ENCODE data around the gene NPFF. TPM values are rescaled to one million over a fixed set of nuclear protein-coding genes. Genes with fewer than 3 reads are reported as not detected.

Gene NPFF
- total and polyA plus RNA-seq, 10 of the 15 experiments (the other 5 are each of a cell fraction or from before 2014, with no cell fraction given): 0.21 to 0.69 (median 0.23) TPM; not detected in 7

GRCh38 chr12:53483979-53484377 lies 23.3 kb downstream of the NPFF start (continued):
- TF ChIP-seq CBFB (IDR thresholded peaks at IDR 0.05; ENCODE audit: low read depth): 0 out of 2 replicates have a peak, but pooled peaks have one; percentile 9
- TF ChIP-seq REST (IDR thresholded peaks at IDR 0.05; ENCODE audit: low read depth, low read length): no peak
- peak; percentile 3; the same call in 1 of the 2 replicates for TF ChIP-seq ATF2 (IDR thresholded peaks at IDR 0.05; ENCODE audit: low read length)
- TF ChIP-seq IRF3 (IDR thresholded peaks at IDR 0.05): no peak
- no peak for TF ChIP-seq NKRF (conservative IDR thresholded peaks at IDR 0.05)
- TF ChIP-seq TAF1 (IDR thresholded peaks at IDR 0.05; ENCODE audit: borderline replicate concordance, low read depth, low read length): no peak
- no peak for TF ChIP-seq LARP7 (IDR thresholded peaks at IDR 0.05)
- no peak for TF ChIP-seq JUNB (IDR thresholded peaks at IDR 0.05)

Measured in GM12878 (cell line).